Left lung (tissue), 10 donors: ENCODE results near the gene ROBO1. TPM values are rescaled to one million over a fixed set of nuclear protein-coding genes. Genes with fewer than 3 reads are reported as not detected.

Experiments
- ATAC-seq: fragments of 200-7000 bp; cut with Tn5 transposase; one replicate; pipeline ENCODE4 v1.9.1; 2020; ENCODE audit warnings: moderate library complexity
- DNase-seq, 4 donors: peaks; one replicate each; pipeline ENCODE4 v3.0.0-alpha.2; 2013 to 2020
- H3K27ac ChIP-seq, 2 donors: fragments of 200-600 bp; sonication (generic) in 1 of 2; one replicate each; pipeline versions ENCODE4 v1.5.0 to v1.8.0; 2020 to 2021
- H3K27me3 ChIP-seq, 2 donors: fragments of 200-600 bp; sonication (generic) in 1 of 2; one replicate each; pipeline versions ENCODE4 v1.5.0 to v1.8.0; 2020 to 2021
- H3K36me3 ChIP-seq, 2 donors: fragments of 200-600 bp; sonication (generic) in 1 of 2; one replicate each; pipeline versions ENCODE4 v1.5.0 to v1.8.0; 2020 to 2021
- H3K4me1 ChIP-seq, 2 donors: fragments of 200-600 bp; one replicate each; pipeline ENCODE4 v1.8.0; 2021
- H3K4me3 ChIP-seq, 2 donors: fragments of 200-600 bp; sonication (generic) in 1 of 2; one replicate each; pipeline versions ENCODE4 v1.5.0 to v1.8.0; 2020 to 2021; ENCODE audit warnings: mild to moderate bottlenecking in 1 of 2
- H3K9me3 ChIP-seq, 2 donors: fragments of 200-600 bp; sonication (generic) in 1 of 2; one replicate each; pipeline versions ENCODE4 v1.5.0 to v1.8.0; 2020 to 2021
- CTCF ChIP-seq, 2 donors: fragments of 200-600 bp; sonication (generic) in 1 of 2; IDR thresholded peaks; one replicate each; pipeline versions ENCODE4 v1.5.0 to v1.8.0; 2021; ENCODE audit warnings: antibody characterized with exemption in 2 of 2
- intact Hi-C, 2 donors: fragments of 100-400 bp; cut with DNase I; formaldehyde crosslinking; loops; one replicate each; pipeline versions ENCODE4 v1.11.2 to v1.14.2; 2022
- polyA plus RNA-seq, 6 donors: library from polyadenylated mRNA; unstranded; fragments of 120-200 nt; gene quantifications; one replicate each; pipeline ENCODE4 v1.2.1, GENCODE V29; 2013; ENCODE audit not compliant: insufficient read length in 6 of 6
- total RNA-seq, 2 donors: library from RNA; stranded (reverse); fragmentation: NEBNext Ultra II Directional; extraction: Animal tissue kit (Norgen Biotek cat#: 25700); gene quantifications; one replicate each; pipeline ENCODE4 v1.2.1, GENCODE V29; 2021
- donor health status: DM: no; HTN: yes; CAD: no.
- donor health status: DM: no; HTN: no; CAD: no.

ROBO1 gene
- total and polyA plus RNA-seq, 8 donors = 20.3 to 134 (median 102) TPM

- Histone ChIP-seq H3K36me3 (no peaks in the 10 kb centered on the region), H3K27ac (no peak overlapping the region), H3K9me3 (no peaks in the 10 kb centered on the region), H3K4me1 (no peaks in the 10 kb centered on the region), H3K27me3 (no peaks in the 10 kb centered on the region), H3K4me3 (no peak overlapping the region)
- no peak for TF ChIP-seq CTCF (IDR thresholded peaks at IDR 0.05)
- intact Hi-C loops = no loop called here
- ATAC-seq (no peak), DNase-seq (no peak)
Observed at GRCh38 chr3:79543218-79543982, 224.4 kb downstream of the ROBO1 start.

- Histone ChIP-seq H3K4me1 (no peaks in the 10 kb centered on the region), H3K9me3 (no peaks in the 10 kb centered on the region), H3K4me3 (no peak overlapping the region), H3K27me3 (no peaks in the 10 kb centered on the region), H3K27ac (no peak overlapping the region), H3K36me3 (no peaks in the 10 kb centered on the region)
- ATAC-seq = no peak
- DNase-seq = no peak
- intact Hi-C loops = no loop called here
- no peak for TF ChIP-seq CTCF (IDR thresholded peaks at IDR 0.05)
Observed at GRCh38 chr3:79534727-79535126, 233.1 kb downstream of the ROBO1 start.

GRCh38 chr3:79531566-79532295 is 236.1 kb downstream of the ROBO1 start:
- DNase-seq (no peak), ATAC-seq (no peak)
- H3K4me1 ChIP-seq = no peaks in the 10 kb centered on the region
- H3K27me3 ChIP-seq = no peaks in the 10 kb centered on the region
- no peak for TF ChIP-seq CTCF (IDR thresholded peaks at IDR 0.05)
- intact Hi-C loops = no loop called here
- no peak overlapping the region for H3K4me3 ChIP-seq
- no peaks in the 10 kb centered on the region for H3K36me3 ChIP-seq
- no peak overlapping the region for H3K27ac ChIP-seq
- H3K9me3 ChIP-seq = no peaks in the 10 kb centered on the region

- no peaks in the 10 kb centered on the region for H3K4me1 ChIP-seq
- ATAC-seq = peak; percentile 59
- no peak overlapping the region for H3K4me3 ChIP-seq
- no peaks in the 10 kb centered on the region for H3K9me3 ChIP-seq
- peak; percentile 35 to 38 for TF ChIP-seq CTCF (IDR thresholded peaks at IDR 0.05)
- no peaks in the 10 kb centered on the region for H3K27me3 ChIP-seq
- H3K36me3 ChIP-seq = no peaks in the 10 kb centered on the region
- no peak overlapping the region for H3K27ac ChIP-seq
- DNase-seq = peak in 2 of 4 donors; percentile 43 to 53
- intact Hi-C loops = no loop called here
Observed at GRCh38 chr3:79521221-79521848, 246.5 kb downstream of the ROBO1 start.
